Measurements from ENCODE around the gene C9orf72. TPM values are rescaled to one million over a fixed set of nuclear protein-coding genes. Genes with fewer than 3 reads are reported as not detected.

The C9orf72 gene
- total and polyA plus RNA-seq, 2 of the 8 experiments (the other 6 are each of a cell fraction or from before 2014, with no cell fraction given): 7.2 to 17.5 TPM

- H3K4me3 ChIP-seq (ENCODE audit: extremely low read depth in 1 of 4, insufficient read depth in 2 of 4, low read depth in 3 of 4, low read length in 4 of 4): no peak overlapping the region
- FAIRE-seq (no peak), DNase-seq (ENCODE audit: low read depth in 1 of 2, low spot score in 2 of 2) (no peak)
- H3K79me2 ChIP-seq (ENCODE audit: control insufficient read depth in 1 of 2, insufficient read depth in 2 of 2, low read length in 2 of 2): no peaks in the 10 kb centered on the region
- no peak overlapping the region for H4K91ac ChIP-seq (replicated peaks; ENCODE audit: insufficient read length, low read length)
- H3K23me2 ChIP-seq (ENCODE audit: low read depth, low read length): no peaks in the 10 kb centered on the region
- no peaks in the 10 kb centered on the region for H3K27me3 ChIP-seq (replicated peaks in 1 of 4; ENCODE audit: control insufficient read depth in 3 of 4, extremely low read depth in 1 of 4, insufficient read depth in 3 of 4, low read length in 3 of 4)
- H4K8ac ChIP-seq (ENCODE audit: extremely low read depth, insufficient read depth, low read length): no peak overlapping the region
- H2BK120ac ChIP-seq (replicated peaks; ENCODE audit: low read depth, low read length): no peak overlapping the region
- H3K14ac ChIP-seq (ENCODE audit: insufficient read length): no peak overlapping the region
- ChIA-PET POLR2A (ENCODE audit: partially characterized antibody) (no interaction called here), CTCF (ENCODE audit: partially characterized antibody) (interaction anchor here (0.6 to 2.4 kb wide), 3 partner anchors 77 to 208 kb away, joined by 3 to 8 read pairs (median 6); no protein-coding TSS in a partner anchor)
- H3K9me3 ChIP-seq (ENCODE audit: insufficient read depth in 2 of 2, low read depth in 1 of 2, low read length in 1 of 2): no peaks in the 10 kb centered on the region
- H2BK12ac ChIP-seq (ENCODE audit: low read depth, low read length): no peak overlapping the region
- H2BK5ac ChIP-seq (ENCODE audit: low read depth, low read length): no peak overlapping the region
- peaks cover 0 to 12% (median 4%) of the 10 kb centered on the region in 4 experiments; a peak in 3 of 8 replicates for H3K36me3 ChIP-seq (ENCODE audit: control insufficient read depth in 2 of 4, insufficient read depth in 4 of 4, low read length in 3 of 4)
- no peak overlapping the region for H2BK15ac ChIP-seq (ENCODE audit: low read length)
- H3K4ac ChIP-seq (replicated peaks; ENCODE audit: insufficient read length, low read depth, low read length): no peak overlapping the region
- WGBS, 2 experiments (ENCODE audit: extremely low coverage in 1 of 2, insufficient coverage in 1 of 2, insufficient read length in 1 of 2, insufficient replicate concordance in 2 of 2, low coverage in 1 of 2, low lambda C conversion rate in 2 of 2, missing lambda C conversion rate in 1 of 2): 100% methylated on average over 1 of the region's 1 CpG; no CpG with 5 or more reads in 1 of the 2 experiments
- H3K4me1 ChIP-seq (replicated peaks in 1 of 4; ENCODE audit: control insufficient read depth in 3 of 4, insufficient read depth in 4 of 4, low read length in 3 of 4): peaks cover 0 to 5% (median 1%) of the 10 kb centered on the region in 4 experiments; a peak in 2 of 7 replicates
- no peak overlapping the region for H2AFZ ChIP-seq (ENCODE audit: low read length)
- no peak overlapping the region for H3K18ac ChIP-seq (ENCODE audit: extremely low read depth, low read length)
- H3K56ac ChIP-seq (replicated peaks; ENCODE audit: insufficient read length, low read depth, low read length): no peak overlapping the region
- H3K23ac ChIP-seq (ENCODE audit: insufficient read length): no peak overlapping the region
- H2BK20ac ChIP-seq (ENCODE audit: low read length): no peak overlapping the region
- no peaks in the 10 kb centered on the region for H3K79me1 ChIP-seq (ENCODE audit: low read depth, low read length)
- H4K5ac ChIP-seq (ENCODE audit: insufficient read length, low read depth, low read length): no peak overlapping the region
- no peak overlapping the region for H2AK5ac ChIP-seq (ENCODE audit: low read depth, low read length)
- no peak overlapping the region for H3K27ac ChIP-seq (ENCODE audit: low read depth, low read length)
- no peaks in the 10 kb centered on the region for H4K20me1 ChIP-seq (replicated peaks in 1 of 2; ENCODE audit: control insufficient read depth in 1 of 2, insufficient read depth in 2 of 2, low read length in 2 of 2)
- H3K9ac ChIP-seq (replicated peaks in 1 of 4; ENCODE audit: extremely low read depth in 1 of 4, low read depth in 3 of 4, low read length in 3 of 4): no peak overlapping the region
- no peak for TF ChIP-seq NRF1 (IDR thresholded peaks at IDR 0.05; ENCODE audit: low read depth, low read length)
- TF ChIP-seq ASH2L (IDR thresholded peaks at IDR 0.05; ENCODE audit: low read length): no peak
- no peak for TF ChIP-seq MAFK (IDR thresholded peaks at IDR 0.05; ENCODE audit: low read depth, low read length)
- TF ChIP-seq RAD21 (IDR thresholded peaks at IDR 0.05 in 1 of 2, conservative IDR thresholded peaks at IDR 0.05 in 1 of 2; ENCODE audit: low read depth in 2 of 2, low read length in 2 of 2): no peak
- no peak for TF ChIP-seq POU5F1 (IDR thresholded peaks at IDR 0.05; ENCODE audit: low read depth, low read length)
- no peak for TF ChIP-seq JUN (IDR thresholded peaks at IDR 0.05; ENCODE audit: low read depth, low read length)
- no peak for TF ChIP-seq CBX8 (IDR thresholded peaks at IDR 0.05; ENCODE audit: borderline replicate concordance, low read depth, low read length)
- no peak for TF ChIP-seq CTBP2 (IDR thresholded peaks at IDR 0.05; ENCODE audit: borderline replicate concordance, insufficient read depth, insufficient read length, low read length)
- H3K4me2 ChIP-seq (ENCODE audit: insufficient read depth in 1 of 2, low read depth in 2 of 2, low read length in 2 of 2): no peak overlapping the region
These were observed 32.8 kb downstream of the C9orf72 start for GRCh38 chr9:27540502-27540901.
